Glomerular visceral epithelial cell (primary cell): ENCODE data around the gene IFRD2.
A peak's percentile ranks its signal among the peaks of the same experiment; 100 is the strongest.
"Not testable (repeated sequence)": the region's sequence is repeated elsewhere in the genome, so short reads cannot be mapped to it uniquely, and the experiment has no call there.

Source experiments
- DNase-seq: peaks from one replicate; pipeline ENCODE4 v3.0.0-alpha.2; 2016; ENCODE audit errors: extremely low spot score

IFRD2 gene

DNA sequence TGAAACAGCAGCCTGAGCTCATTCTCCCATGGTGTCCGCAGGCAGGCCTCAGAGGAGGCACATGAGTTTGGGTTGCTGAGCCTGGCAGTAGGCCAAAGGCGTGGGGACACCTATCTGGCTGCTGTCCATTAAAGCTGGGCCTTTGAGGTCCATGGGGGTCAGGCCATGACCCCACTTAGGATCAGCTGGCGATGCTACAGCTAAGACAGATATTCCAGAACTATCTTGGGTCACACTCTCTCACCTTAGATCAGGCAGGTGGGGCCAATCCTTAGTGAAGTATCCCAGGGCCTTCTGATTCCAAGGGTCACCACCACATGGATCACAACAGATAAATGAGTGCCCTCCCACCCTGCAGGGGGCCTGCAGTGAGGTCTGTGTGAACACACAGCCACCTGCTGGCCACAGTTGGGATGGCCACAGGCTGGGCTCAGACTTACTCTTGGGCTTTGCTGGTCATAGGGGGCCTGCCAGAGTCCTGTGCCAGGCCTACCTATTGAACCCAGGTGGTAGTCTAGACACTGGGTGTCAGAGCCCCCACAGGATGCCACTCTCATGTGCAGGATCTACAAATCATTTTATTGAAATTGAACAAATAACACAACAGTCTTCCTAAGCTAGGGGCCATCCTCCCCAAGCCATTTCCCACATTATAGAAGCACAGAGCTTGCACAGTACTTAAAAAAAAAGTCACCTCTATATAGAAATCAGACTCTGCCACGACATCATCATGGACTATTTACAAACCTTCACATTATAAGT, 32.3 kb upstream of the IFRD2 start:
- peak; percentile 68 for DNase-seq

DNA sequence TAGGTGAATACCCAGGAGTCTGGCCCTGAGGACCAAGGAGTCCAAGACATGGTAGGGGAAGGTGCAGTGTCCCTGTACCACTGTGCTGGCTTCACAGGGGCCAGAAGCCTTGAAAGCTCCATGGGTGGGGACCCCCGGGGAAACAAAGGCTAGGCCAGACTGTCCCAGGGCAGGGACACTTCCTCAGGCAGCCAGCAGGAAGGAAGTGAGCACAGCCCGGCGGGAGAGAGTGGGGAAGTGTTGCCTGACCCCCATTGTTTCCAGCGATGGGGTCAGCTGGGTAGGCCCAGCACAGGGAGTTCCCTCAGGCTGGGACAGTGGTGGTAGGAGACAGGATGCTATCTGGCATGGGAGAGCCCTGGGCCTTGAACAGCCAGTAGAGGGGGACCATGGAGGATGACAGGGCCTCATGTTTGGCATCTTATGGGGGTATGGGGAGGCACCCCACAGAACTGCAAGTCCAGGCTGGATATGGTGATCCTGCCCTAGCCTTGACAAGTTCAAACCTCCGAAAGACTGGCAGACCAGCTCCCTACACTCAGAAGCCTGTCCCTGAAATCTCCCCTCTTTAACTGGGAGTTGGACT, 31.5 kb upstream of the IFRD2 start:
- no peak for DNase-seq

- DNase-seq, result no peak
These were observed 30.9 kb upstream of the IFRD2 start for GRCh38 chr3:50323092-50323600.

DNA sequence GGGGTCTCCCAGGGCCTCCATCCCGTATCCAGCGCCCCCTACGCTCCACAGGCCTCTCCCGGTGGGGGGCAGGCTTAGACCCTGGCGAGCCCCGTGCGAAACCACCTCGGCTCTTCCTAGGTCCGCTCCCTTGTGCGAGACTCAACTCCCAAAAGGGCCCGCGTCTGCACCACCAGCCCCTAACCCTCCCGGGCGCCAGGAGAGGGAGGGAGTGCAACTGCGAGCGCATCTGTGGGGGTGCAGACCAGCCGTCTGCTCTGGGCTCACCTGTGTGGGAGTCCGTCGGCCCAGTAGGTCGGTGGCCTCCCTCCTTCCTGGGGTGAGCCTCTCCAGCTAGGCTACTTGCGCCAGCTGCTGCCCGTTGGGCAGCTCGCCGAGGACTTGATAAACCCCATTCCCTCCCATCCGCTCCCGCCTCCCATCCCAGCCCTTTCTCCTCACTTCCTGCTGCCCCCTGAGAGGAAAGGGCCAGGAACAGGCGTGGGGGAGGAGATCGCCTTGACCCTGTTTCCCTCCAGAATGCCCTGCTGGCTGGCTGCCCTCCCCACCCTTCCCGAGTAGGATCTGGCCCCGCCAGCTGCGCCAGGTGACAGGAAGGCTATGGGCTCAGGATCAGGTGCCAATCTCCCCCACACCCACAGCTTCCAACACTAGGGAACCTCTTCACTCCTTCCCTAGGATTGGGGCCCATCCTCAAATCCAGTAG, 30.3 kb upstream of the IFRD2 start, which contains the start of gene HYAL2:
Gene HYAL2, minus strand, starts transcription at position 360 of the 706 bp plus-strand sequence. CDS start 2,256 bp downstream, outside the sequence.
- no peak for DNase-seq

GRCh38 chr3:50322115-50322385, 29.8 kb upstream of the IFRD2 start:
- no peak for DNase-seq

GRCh38 chr3:50321336-50322114, 29.3 kb upstream of the IFRD2 start:
- DNase-seq, result peak; percentile 84

DNA sequence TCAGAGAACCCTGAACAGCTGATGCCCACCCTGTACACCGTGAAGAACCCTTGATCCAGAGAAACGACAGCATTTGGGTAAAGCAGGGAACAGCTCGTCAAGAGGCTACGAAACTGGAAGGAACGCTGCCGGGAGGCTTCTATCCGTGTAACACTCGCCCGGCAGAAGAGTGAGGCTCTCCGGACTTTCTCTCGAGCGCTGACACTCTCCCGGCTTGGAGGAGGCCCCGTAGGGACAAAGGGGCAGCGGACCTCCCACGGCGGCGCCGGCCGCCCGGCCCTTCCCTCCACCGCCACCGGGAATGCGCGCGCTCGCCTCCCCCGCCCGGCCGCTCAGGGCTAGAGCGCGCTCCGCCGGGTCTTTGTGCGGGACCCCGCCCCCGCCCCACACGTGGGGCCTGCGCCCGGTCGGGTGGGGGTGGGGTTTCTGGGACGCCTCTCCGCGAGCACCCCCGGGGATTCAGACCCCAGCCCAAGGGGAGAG, 28.7 kb upstream of the IFRD2 start:
- peak; percentile 68 for DNase-seq

DNA sequence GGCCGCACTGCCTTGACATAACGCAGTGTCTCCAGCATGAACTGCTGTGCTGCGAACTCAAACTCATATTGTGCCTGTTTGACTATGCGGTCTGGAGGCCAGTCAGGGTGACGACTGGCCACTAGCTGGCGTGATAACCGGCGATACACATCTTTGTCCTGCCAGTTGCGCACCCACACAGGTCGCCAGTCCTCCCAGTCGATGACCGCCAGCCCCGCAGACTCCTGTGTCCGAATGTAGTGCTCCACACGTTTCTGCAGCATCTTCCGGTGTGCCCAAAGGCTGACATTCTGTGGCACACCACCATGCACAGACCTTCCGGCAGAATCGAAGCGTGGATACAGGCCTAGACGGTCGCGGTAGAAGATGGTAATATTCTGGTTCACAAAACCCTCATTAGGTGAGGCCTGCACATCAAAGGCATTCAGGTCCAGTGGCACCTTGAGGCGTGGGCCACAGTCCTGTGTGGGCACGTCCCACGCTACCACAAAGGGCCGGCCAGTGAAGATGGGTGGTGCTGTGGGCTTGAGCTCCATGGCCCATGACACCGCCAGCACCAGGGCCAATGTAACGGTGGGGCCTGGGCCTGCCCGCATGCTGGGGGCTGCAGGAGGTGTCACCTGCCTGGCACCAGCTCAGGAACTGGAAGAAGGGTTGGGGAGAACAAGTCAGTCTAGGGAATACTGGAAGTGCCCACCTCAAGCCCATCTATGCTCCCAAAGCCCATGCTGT, 27.8 kb upstream of the IFRD2 start:
- DNase-seq, result no peak

GRCh38 chr3:50319181-50319893, 27.1 kb upstream of the IFRD2 start:
- DNase-seq, result no peak

- DNase-seq, result no peak
These were observed 26.4 kb upstream of the IFRD2 start for GRCh38 chr3:50318615-50319014.

DNA sequence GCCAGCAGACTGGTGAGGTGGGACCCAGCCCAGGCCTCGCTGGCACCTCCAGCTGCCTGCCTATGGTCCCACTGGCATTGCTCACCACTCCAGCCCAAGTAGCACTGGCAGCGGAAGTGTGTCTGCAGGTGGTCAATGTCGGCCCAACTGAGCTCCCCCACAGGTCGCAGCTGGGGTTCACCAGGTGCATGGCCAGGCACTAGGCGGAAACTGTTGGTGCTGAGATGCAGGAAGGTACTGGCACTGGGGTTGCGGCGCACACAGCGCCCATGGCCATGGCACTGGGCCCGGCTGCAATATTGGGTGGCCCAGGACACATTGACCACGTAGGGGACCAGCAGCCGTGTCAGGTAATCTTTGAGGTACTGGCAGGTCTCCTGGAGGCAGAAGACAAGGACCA, 25.9 kb upstream of the IFRD2 start:
- no peak for DNase-seq

DNA sequence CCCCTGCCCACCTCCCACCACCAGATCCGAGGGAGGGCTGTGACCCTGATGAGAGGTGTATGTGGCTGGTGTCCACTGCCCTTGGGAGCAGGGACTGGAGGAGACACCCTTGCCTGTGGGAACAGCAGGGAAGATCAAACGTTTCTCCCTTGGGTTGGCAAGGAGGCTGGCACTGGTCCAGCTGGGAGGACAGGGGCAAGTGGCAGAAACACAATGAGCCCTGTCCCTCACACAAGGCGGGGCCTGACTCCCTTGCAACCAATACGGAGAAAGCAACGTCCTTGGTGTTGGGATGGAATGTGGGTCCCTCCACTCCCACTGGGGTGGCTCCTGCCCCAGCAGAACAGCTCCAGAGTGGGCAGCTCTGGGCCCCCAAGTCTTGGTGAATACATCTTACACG, 25.1 kb upstream of the IFRD2 start:
- DNase-seq, result no peak

GRCh38 chr3:50316657-50317242, 24.5 kb upstream of the IFRD2 start:
- peak; percentile 87 for DNase-seq

GRCh38 chr3:50314816-50315215, 22.6 kb upstream of the IFRD2 start:
- no peak for DNase-seq

DNA sequence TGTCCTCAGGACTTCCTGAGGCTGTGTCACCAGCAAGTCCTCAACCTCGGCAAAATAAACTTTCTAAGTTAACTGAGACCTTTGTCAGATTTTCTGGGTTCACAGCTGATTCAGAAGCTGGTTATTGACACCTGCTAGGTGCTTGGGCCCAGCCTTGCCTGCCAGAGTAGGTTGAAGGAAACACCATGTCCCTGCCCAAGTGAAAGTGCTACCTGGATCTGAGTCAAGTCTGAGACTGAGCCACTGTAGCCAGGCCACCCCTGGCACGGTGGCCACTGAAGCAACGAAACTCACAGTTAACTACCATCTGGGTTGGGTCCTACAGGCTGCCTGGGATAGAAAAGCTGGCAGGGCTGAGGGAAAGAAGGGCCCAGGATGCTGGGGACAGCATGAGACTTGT, 22.1 kb upstream of the IFRD2 start:
- no peak for DNase-seq

DNA sequence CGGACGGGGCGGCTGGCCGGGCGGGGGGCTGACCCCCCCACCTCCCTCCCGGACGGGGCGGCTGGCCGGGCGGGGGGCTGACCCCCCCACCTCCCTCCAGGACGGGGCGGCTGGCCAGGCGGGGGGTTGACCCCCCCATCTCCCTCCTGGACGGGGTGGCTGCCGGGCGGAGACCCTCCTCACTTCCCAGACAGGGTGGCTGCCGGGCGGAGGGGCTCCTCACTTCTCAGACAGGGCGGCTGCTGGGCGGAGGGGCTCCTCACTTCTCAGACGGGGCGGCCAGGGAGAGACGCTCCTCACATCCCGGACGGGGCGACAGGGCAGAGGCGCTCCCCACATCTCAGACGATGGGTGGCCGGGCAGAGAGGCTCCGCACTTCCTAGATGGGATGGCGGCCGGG, 19.8 kb upstream of the IFRD2 start:
- DNase-seq, result not testable (repeated sequence)

DNA sequence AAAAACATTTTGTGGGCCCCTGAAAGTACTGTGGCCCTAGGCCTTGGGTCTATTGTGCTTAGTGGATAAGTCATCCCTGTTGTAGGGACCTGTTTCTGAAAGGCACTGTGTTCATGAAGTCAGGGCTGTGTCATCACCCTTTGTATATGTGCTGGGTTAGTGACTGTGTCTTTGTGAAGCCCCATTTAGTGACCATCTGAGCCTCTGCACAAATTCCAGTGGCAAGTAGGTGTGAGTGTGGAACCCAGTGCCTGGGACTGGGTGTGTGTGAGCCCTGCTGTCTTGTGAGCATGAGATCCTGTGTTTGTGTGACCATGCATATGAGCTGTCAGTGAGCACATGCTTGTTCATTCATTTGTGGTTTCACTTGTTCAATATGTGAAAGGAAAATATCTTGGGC, 12.4 kb upstream of the IFRD2 start:
- no peak for DNase-seq

- DNase-seq, result peak; percentile 57
These were observed 11.0 kb upstream of the IFRD2 start, which contains the start of gene HYAL1 for GRCh38 chr3:50303013-50303815. Gene HYAL1 (minus strand): TSS chr3:50303574. CDS start chr3:50302956, 618 bp downstream.
